ENCODE data around the gene SYT7. TPM values are rescaled to one million over a fixed set of nuclear protein-coding genes. Genes with fewer than 3 reads are reported as not detected.
A peak's percentile ranks its signal among the peaks of the same experiment; 100 is the strongest.

Gene SYT7
- total RNA-seq, 1 experiment from 2014 or later, result 25.2 TPM

GRCh38 chr11:61487342-61488025, 93.4 kb downstream of the SYT7 start:
- no TSS peak for BruUV-seq (replicated peaks)
- Mint-ChIP-seq H3K4me3 (ENCODE audit: unreplicated experiment) (no peak overlapping the region), H3K27ac (ENCODE audit: low read depth, unreplicated experiment) (no peak overlapping the region), H3K9me3 (ENCODE audit: unreplicated experiment) (no peaks in the 10 kb centered on the region), H3K27me3 (ENCODE audit: insufficient read depth, unreplicated experiment) (peaks cover 11% of the 10 kb centered on the region), H3K36me3 (ENCODE audit: insufficient read depth, unreplicated experiment) (peaks cover 6% of the 10 kb centered on the region), H3K4me1 (ENCODE audit: insufficient read depth, unreplicated experiment) (peaks cover 7% of the 10 kb centered on the region)
- intact Hi-C loops (cut with micrococcal nuclease), result loop anchor here (10.0 kb wide), 1 partner anchor 247 kb away; no protein-coding TSS in a partner anchor
- DNase-seq (ENCODE audit: unreplicated experiment), result no peak
- CTCF ChIA-PET, result interaction anchor here (0.6 to 4.6 kb wide), 6 partner anchors 10 to 201 kb away, joined by 3 to 36 read pairs (median 6); no protein-coding TSS in a partner anchor
- POLR2A ChIA-PET, result no interaction called here
- TF ChIP-seq, protein P1, sequence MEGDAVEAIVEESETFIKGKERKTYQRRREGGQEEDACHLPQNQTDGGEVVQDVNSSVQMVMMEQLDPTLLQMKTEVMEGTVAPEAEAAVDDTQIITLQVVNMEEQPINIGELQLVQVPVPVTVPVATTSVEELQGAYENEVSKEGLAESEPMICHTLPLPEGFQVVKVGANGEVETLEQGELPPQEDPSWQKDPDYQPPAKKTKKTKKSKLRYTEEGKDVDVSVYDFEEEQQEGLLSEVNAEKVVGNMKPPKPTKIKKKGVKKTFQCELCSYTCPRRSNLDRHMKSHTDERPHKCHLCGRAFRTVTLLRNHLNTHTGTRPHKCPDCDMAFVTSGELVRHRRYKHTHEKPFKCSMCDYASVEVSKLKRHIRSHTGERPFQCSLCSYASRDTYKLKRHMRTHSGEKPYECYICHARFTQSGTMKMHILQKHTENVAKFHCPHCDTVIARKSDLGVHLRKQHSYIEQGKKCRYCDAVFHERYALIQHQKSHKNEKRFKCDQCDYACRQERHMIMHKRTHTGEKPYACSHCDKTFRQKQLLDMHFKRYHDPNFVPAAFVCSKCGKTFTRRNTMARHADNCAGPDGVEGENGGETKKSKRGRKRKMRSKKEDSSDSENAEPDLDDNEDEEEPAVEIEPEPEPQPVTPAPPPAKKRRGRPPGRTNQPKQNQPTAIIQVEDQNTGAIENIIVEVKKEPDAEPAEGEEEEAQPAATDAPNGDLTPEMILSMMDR (IDR thresholded peaks at IDR 0.05; ENCODE audit: unreplicated experiment), result no peak

GRCh38 chr11:61486779-61487178, 94.1 kb downstream of the SYT7 start:
- Mint-ChIP-seq H3K36me3 (ENCODE audit: insufficient read depth, unreplicated experiment) (peaks cover 6% of the 10 kb centered on the region), H3K4me1 (ENCODE audit: insufficient read depth, unreplicated experiment) (peaks cover 7% of the 10 kb centered on the region), H3K27ac (ENCODE audit: low read depth, unreplicated experiment) (no peak overlapping the region), H3K27me3 (ENCODE audit: insufficient read depth, unreplicated experiment) (peaks cover 11% of the 10 kb centered on the region), H3K9me3 (ENCODE audit: unreplicated experiment) (no peaks in the 10 kb centered on the region), H3K4me3 (ENCODE audit: unreplicated experiment) (no peak overlapping the region)
- POLR2A ChIA-PET, result no interaction called here
- intact Hi-C loops (cut with micrococcal nuclease), result loop anchor here (10.0 kb wide), 1 partner anchor 248 kb away; no protein-coding TSS in a partner anchor
- CTCF ChIA-PET, result interaction anchor here (0.8 to 4.6 kb wide), 4 partner anchors 9 to 202 kb away, joined by 3 to 36 read pairs (median 9); no protein-coding TSS in a partner anchor
- peak; percentile 29 for DNase-seq (ENCODE audit: unreplicated experiment)
- TF ChIP-seq, protein P1 (IDR thresholded peaks at IDR 0.05; ENCODE audit: unreplicated experiment), result no peak
- BruUV-seq (replicated peaks), result no TSS peak

GRCh38 chr11:61486011-61486620, 94.8 kb downstream of the SYT7 start:
- BruUV-seq (replicated peaks), result no TSS peak

More at GRCh38 chr11:61486011-61486620, 94.8 kb downstream of the SYT7 start:
- POLR2A ChIA-PET, result interaction anchor here (0.7 to 1.5 kb wide), 2 partner anchors 14 to 200 kb away, joined by 3 to 4 read pairs; no protein-coding TSS in a partner anchor
- peaks cover 11% of the 10 kb centered on the region for H3K27me3 Mint-ChIP-seq (ENCODE audit: insufficient read depth, unreplicated experiment)
- intact Hi-C loops (cut with micrococcal nuclease), result loop anchor here (10.0 kb wide), 1 partner anchor 249 kb away; no protein-coding TSS in a partner anchor
- peaks cover 6% of the 10 kb centered on the region for H3K36me3 Mint-ChIP-seq (ENCODE audit: insufficient read depth, unreplicated experiment)
- H3K27ac Mint-ChIP-seq (ENCODE audit: low read depth, unreplicated experiment), result no peak overlapping the region
- TF ChIP-seq, protein P1 (IDR thresholded peaks at IDR 0.05; ENCODE audit: unreplicated experiment), result no peak
- CTCF ChIA-PET, result interaction anchor here (0.7 to 4.6 kb wide), 5 partner anchors 9 to 153 kb away, joined by 4 to 36 read pairs (median 8); no protein-coding TSS in a partner anchor
- H3K4me3 Mint-ChIP-seq (ENCODE audit: unreplicated experiment), result no peak overlapping the region
- peaks cover 7% of the 10 kb centered on the region for H3K4me1 Mint-ChIP-seq (ENCODE audit: insufficient read depth, unreplicated experiment)
- DNase-seq (ENCODE audit: unreplicated experiment), result no peak
- H3K9me3 Mint-ChIP-seq (ENCODE audit: unreplicated experiment), result no peaks in the 10 kb centered on the region

All from MCF 10A (cell line).